ENCODE data around the gene OR10H2.
"Not testable (repeated sequence)": the region's sequence is repeated elsewhere in the genome, so short reads cannot be mapped to it uniquely, and the experiment has no call there.

Gene OR10H2

GRCh38 chr19:15774159-15774558 is 46.3 kb downstream of the OR10H2 start:
- DNase-seq, result not testable (repeated sequence)

GRCh38 chr19:15775249-15775648 is 47.4 kb downstream of the OR10H2 start:
- DNase-seq, result no peak

- no peak for DNase-seq
Observed at GRCh38 chr19:15776264-15776663, 48.4 kb downstream of the OR10H2 start.

- no peak for DNase-seq
Observed at GRCh38 chr19:15776991-15777970, 49.5 kb downstream of the OR10H2 start.
